Small intestine (tissue), 7 donors: ENCODE measurements around the gene MASP1. TPM values are rescaled to one million over a fixed set of nuclear protein-coding genes. Genes with fewer than 3 reads are reported as not detected.

Experiments used
- DNase-seq, 2 donors: peaks; one replicate each; pipeline versions ENCODE4 v3.0.0 to v3.0.0-alpha.2; 2013
- FAIRE-seq: peaks from 2 replicates; lab custom pipeline; 2012; peaks lifted over from hg19 to GRCh38; lab: Jason Lieb, UNC
- H3K27ac ChIP-seq, 3 donors: one replicate each; pipeline ENCODE4 v1.5.1; 2013; ENCODE audit warnings: low read length in 2 of 3, mild to moderate bottlenecking in 2 of 3, control low read depth in 1 of 3, inconsistent platforms in 1 of 3, low read depth in 1 of 3, moderate library complexity in 1 of 3
- H3K27me3 ChIP-seq, 3 donors: one replicate each; pipeline ENCODE4 v1.6.1; 2013; ENCODE audit warnings: low read length in 3 of 3, inconsistent platforms in 1 of 3; ENCODE audit not compliant: control insufficient read depth in 3 of 3, insufficient read depth in 3 of 3
- H3K36me3 ChIP-seq, 3 donors: one replicate each; pipeline ENCODE4 v1.6.1; 2013; ENCODE audit warnings: low read length in 3 of 3, inconsistent platforms in 1 of 3, low read depth in 1 of 3, mild to moderate bottlenecking in 1 of 3, moderate library complexity in 1 of 3; ENCODE audit not compliant: control insufficient read depth in 3 of 3, insufficient read depth in 2 of 3
- H3K4me1 ChIP-seq, 3 donors: one replicate each; pipeline ENCODE4 v1.6.1; 2013; ENCODE audit warnings: low read length in 2 of 3, inconsistent platforms in 1 of 3, low read depth in 1 of 3, mild to moderate bottlenecking in 1 of 3, moderate library complexity in 1 of 3; ENCODE audit not compliant: control insufficient read depth in 3 of 3, insufficient read depth in 2 of 3
- H3K4me3 ChIP-seq, 3 donors: one replicate each; pipeline ENCODE4 v1.5.1; 2013; ENCODE audit warnings: low read length in 3 of 3, control low read depth in 1 of 3, inconsistent platforms in 1 of 3, low read depth in 1 of 3, mild to moderate bottlenecking in 1 of 3, moderate library complexity in 1 of 3
- H3K9me3 ChIP-seq, 2 donors: one replicate each; pipeline ENCODE4 v1.6.1; 2013; ENCODE audit warnings: low read depth in 1 of 2, low read length in 1 of 2; ENCODE audit not compliant: control insufficient read depth in 2 of 2, insufficient read depth in 1 of 2
- WGBS, 3 donors: extraction: QIAGEN DNeasy Blood & Tissue Kit; methylation state at CpG; one replicate each; pipeline ENCODE4 v1.1.7; 2013; 5-methylcytosine and 5-hydroxymethylcytosine counted together
- polyA plus RNA-seq, 4 donors: library from polyadenylated mRNA; stranded (reverse) in 3 of 4; unstranded in 1 of 4; fragments of 200-250 nt in 3 of 4; fragments of 120-200 nt in 1 of 4; gene quantifications; one replicate each; pipeline versions ENCODE4 v1.2.1 to v1.2.3, GENCODE V29; 2013
- donor health status: healthy with polysubstance abuse.
- donor health status: control.
- donor health status: control.
- donor health status: Bipolar disorder and iron deficiency.
- donor health status: healthy.

Gene MASP1
- polyA plus RNA-seq, 4 donors: 0.70 to 67.2 (median 1.6) TPM; not detected in 1

DNA sequence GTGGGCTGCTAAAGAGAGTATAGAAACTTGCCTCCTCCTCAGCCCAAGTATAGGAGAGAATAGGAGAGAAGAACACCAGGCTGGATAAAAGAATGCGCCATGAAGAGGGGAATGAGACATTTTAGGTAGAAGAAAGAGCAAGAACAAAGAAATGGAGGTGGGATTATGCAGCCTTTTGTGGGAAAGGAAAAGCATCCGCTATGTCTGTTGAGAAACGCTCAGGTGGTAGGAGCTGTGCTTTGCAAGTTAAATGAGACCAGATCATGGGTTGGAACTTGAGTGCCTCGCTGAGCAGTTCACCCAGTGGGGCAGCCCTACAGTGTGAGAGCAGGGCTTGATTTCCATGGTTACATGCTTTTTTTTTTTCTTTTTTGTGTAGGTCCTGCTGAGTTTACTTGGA, 105.8 kb downstream of the MASP1 start:
- peaks cover 0 to 3% (median 1%) of the 10 kb centered on the region in 3 donors for H3K27me3 ChIP-seq
- peak overlapping the region in 1 of 3 donors; percentile 75 for H3K27ac ChIP-seq
- no peaks in the 10 kb centered on the region for H3K9me3 ChIP-seq
- WGBS, 3 donors: 87 to 99% (median 96%) methylated on average over 4 of the region's 4 CpGs
- H3K36me3 ChIP-seq: no peaks in the 10 kb centered on the region
- FAIRE-seq: no peak
- H3K4me1 ChIP-seq: peaks cover 0 to 20% (median 0%) of the 10 kb centered on the region in 3 donors
- H3K4me3 ChIP-seq: no peak overlapping the region
- no peak for DNase-seq

Other genes starting within 250 kb of the MASP1 start
- gene RPL39L, start 152.2 kb downstream of the MASP1 start, polyA plus RNA-seq: 10 to 100 TPM in 1 of 4 donors, 1 to 10 TPM in 3; 2.7 to 18.6 (median 8.3) TPM
- not detected for gene RTP1, start 94.3 kb downstream of the MASP1 start, polyA plus RNA-seq
- gene RTP4, start 76.6 kb upstream of the MASP1 start, polyA plus RNA-seq: 10 to 100 TPM in 3 of 4 donors, 1 to 10 TPM in 1; 7.6 to 18.2 (median 13.0) TPM